Renal cortex interstitium (tissue), 11 donors: ENCODE measurements around the gene EPB41. TPM values are rescaled to one million over a fixed set of nuclear protein-coding genes. Genes with fewer than 3 reads are reported as not detected.
"Not testable (repeated sequence)": the region's sequence is repeated elsewhere in the genome, so short reads cannot be mapped to it uniquely, and the experiment has no call there.

Experiments used
- DNase-seq, 11 donors: peaks; one replicate each; pipeline ENCODE4 v3.0.0-alpha.2; 2013; ENCODE audit warnings: low read depth in 9 of 11, low spot score in 4 of 11; ENCODE audit errors: extremely low read depth in 1 of 11
- polyA plus RNA-seq, 3 donors: library from polyadenylated mRNA; unstranded; fragments of 120-200 nt; gene quantifications; one replicate each; pipeline ENCODE4 v1.2.1, GENCODE V29; 2013; ENCODE audit not compliant: insufficient read length in 3 of 3

The EPB41 gene
- polyA plus RNA-seq, 3 donors, result 49.0 to 60.1 (median 53.6) TPM

DNA sequence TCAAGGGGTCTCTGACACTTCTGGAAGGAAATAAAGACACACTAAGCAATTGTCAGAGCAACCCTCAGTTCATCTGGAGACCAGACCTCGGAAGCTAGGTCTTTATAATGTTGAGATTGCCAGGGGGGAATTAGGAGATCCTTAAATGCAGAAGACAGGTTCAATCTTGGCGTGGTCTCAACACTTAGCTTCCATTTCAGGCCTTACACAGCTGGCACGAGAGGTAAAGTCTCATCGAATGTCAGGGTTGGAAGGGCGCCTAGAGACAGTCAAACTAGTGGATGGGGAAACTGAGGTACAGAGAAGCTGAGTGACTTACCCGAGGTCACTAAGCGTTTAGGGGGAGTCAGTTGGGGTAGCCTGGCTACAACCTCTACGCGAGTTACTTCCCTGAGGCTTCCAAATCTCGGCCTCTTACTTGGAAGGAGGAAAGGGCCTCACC, 562 bp upstream of the EPB41 start:
- DNase-seq, result no peak

DNA sequence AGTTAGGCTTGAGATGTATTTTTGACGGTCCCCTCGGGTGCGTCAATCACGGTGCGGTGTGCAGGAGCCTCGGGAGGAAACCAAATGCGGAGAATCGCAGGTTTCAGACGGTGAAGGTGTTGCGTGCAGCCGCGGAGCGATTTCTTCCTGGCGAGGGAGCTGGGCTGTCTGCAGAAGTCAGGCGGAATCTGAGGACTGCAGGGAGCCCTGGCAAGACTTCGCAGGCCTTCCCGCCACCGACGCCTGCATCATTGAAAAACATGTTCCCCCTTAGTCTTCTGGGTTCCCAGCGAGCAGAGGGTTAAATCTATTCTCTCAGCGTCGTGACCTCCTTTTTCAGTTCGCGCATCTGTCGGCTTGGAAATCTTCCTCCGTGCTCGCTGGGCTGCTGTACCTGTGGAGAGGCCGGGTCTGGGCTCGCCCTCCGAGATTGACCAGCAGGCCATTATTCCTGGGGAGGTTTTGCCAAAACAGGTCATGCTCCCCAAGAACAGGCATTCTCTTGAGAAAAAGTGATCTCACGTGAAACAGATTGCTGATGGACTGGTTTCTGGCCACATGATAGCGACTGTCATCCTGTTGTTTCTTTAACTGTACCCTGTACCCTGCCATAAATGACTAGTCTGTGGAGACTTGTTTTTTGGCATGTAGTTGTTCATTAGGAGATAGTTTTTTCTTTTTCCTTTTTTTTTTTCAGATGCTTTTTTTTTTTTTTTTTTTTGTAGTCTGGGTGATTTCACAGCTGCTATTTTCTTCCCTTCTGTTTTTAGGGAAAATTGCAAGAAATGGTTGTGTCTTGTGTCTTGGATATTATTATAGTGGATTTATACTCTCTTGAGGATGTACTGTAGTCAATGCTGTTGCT, 894 bp downstream of the EPB41 start:
- peak in 4 of 11 donors; percentile 25 to 57 (median 32) for DNase-seq

DNA sequence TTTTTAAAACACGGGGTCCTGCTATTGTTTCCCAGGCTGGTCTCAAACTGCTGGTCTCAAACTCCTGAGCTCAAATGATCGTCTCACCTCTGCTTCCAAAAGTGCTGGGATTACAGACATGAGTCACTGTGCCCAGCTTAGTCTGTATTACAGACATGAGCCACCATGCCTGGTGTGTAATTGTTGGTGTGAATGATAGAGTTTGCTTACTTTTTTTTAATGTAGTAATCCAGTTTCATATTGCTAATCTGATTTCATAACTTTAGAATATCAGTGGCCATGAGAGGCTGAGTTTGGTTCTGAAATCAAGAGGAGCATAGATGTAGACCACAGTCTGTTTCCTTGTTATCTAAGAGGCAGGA, 3.4 kb downstream of the EPB41 start:
- DNase-seq, result no peak

DNA sequence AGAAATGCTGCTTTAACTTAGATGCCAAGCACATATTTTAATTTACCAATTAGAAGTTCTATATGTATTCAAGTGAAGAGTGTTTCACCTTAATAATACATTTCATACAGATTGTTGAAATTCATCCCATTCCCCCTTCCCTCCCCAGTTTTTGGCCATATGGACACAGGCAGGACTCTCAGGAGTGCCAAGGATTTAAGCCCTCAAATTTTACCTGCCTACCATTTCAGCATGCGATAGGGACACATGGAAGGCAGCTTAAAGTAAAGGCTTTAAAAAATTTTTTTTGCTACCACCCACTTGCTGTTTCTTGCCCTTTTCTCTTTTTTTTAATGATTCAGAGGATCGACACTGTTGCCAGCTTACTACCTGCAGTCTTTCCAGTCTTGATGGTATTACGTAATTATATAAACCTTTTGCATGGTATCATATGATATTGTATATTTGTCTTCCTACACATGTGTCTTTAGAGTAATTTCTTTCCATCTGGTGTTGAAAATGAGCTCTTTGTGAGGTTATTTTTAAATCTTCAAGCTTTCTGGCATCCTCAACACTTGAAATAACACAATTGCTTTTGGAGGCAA, 7.0 kb downstream of the EPB41 start:
- DNase-seq, result no peak

DNA sequence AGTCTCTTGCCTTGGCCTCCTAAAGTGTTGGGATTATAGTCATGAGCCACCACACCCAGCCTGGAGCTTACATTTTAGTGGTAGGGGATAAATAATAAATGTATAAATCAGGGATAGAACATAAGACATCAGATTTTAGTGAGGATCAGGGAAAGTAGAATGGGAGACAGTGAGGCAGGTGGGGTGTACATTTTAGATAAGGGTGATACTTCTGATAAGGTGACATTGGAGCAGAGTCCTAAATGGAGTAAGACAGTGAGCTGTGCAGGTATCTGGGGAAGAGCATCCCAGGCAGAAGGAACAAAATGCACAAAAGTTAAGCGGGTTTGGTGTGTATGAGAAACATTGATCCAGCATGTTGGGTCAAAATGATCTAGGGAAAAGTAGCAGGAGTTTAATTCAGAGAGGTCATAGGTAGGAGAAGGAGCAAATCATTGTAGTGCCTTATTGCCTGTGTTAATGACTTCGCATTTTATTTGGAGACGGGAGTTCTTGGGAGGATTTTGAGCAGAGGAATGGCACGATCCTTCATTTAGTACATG, 11.1 kb downstream of the EPB41 start:
- DNase-seq, result no peak

DNA sequence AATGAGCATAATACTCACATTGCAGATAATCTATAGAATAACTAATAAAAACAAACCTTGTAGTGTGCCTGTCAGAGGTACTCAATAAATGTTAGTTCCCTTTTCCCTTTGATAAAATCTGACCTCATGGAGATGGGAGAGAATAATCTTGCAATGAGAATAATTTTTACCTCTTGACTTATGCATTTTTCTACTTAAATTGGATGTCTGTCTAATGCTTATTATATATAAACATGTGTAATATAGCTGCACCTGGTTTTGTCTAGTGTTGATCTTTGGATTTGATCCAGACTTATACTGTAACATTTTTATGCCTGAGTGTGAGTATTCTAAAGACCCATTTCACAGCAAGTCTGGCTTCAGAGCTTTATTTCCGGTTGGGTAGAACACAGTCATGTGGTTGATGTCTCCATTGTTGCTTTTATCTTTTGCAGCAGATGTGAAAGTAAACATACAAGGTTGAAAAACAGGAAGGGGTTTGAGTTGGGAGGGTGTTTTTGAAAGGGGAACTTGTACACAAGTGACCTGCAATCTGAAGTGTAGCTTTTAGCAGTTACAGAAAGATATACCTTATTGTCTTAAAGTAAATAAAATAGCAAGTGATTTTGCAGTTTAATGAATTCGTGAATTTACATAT, 12.4 kb downstream of the EPB41 start:
- no peak for DNase-seq

DNA sequence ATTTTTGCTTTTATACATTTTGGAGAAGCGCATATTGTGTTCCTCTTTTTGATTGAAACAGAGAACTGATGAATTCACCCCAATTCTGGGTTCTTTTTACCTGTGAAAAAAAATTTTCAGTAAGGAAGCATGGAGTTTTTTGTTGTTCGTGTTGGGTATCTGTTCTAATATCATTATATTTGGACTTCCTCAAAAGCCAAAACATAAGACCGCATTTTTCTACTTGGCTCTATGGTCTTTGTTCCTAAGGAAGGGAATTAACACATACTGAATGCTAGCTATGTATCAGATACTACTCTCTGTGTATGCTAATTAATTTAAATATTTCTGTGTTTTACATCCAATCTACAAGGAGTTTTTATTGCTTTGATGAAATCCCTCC, 12.9 kb downstream of the EPB41 start:
- no peak for DNase-seq

DNA sequence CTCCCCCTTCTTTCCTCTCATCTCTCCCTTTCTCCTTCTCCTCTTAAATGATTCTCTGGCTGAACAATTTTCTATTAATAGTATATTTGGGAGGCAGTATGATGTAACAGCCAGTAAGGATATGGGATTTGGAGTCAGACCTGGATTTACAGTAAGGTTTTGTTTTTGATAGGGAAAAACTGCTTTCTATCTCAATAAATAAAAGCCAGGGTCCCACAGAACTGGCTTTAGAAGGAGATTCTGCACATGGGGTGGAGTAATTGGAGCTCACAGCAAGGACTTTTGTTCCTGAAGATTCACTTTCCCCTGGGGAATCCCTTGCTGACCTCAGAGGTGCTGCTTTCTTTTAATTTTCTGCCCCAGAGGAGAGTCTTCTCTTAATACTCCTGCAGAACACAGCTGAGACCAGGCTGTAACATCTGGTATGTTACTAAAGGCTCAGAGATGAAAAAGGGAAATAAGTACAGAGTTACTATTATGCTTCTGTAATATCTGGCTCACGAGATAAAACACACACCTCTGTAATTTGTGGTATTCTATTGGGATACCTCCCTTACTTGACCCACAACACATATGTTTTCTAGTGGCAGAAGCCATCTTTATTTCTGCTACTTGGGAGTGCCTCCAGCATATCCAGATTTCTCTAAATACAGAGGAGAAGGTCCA, 13.4 kb downstream of the EPB41 start:
- no peak for DNase-seq

DNA sequence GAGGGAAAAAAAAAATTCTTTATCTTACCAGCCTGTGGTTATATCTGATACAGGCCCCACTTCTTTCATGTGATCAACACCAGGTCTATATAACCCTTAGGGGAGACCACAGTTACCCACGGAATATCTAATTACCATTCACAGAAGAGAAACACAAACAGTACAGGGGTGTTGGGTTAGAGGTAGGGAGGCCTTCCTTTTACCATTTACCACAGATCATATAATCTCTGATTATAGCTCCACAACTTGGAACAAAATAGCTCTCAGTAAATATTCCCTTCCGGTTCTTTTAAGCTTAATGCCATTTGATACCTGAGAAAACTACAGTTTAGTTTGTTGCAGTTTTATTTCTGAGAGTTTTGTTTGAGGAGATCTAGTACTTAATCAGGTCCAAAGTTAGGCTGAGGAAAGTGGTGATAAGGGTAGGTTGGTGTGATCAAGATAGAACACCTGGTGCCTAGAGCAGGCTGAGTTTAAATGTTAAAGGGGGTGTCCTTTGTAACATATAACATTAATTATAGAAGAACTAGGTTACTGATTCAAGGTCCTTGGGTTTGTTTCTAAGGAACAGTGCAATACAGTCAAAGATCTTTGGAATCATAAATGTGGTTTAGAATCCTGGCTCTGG, 14.1 kb downstream of the EPB41 start:
- DNase-seq, result no peak

DNA sequence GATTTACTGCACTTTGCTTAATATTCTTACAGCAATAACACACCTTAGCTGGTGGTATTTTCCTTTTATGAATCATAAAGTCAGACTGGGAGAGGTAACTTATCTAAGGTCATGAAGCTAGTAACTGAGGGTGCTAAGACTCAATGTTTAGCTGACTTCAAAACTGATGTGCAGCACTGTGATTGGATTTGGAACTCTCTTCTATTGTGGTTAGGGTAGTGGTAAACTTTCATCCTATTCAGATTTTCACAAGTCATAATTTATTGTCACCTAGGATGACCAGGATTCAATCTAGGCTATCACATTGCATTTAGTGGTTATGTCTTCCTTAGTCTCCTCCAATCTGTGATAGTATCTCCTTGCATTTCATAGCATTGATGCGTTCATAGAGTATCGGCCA, 18.9 kb downstream of the EPB41 start:
- DNase-seq, result no peak

DNA sequence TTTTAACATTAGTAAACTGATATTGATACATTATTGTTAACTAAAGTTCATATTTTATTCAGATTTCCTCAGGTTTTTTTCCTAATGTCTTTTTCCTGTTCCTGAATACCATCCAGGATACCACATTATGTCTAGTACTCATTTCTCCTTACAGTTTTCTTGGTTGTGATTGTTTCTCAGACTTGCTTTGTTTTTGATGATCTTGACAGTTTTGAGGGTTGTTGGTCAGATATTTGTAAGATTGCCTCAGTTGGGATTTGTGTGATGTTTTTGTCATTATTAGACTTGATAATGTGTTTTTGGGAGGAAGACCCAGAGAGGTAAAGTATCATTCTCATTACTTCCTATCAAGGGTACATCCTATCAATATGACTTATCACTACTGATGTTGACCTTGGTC, 19.5 kb downstream of the EPB41 start:
- DNase-seq, result no peak

DNA sequence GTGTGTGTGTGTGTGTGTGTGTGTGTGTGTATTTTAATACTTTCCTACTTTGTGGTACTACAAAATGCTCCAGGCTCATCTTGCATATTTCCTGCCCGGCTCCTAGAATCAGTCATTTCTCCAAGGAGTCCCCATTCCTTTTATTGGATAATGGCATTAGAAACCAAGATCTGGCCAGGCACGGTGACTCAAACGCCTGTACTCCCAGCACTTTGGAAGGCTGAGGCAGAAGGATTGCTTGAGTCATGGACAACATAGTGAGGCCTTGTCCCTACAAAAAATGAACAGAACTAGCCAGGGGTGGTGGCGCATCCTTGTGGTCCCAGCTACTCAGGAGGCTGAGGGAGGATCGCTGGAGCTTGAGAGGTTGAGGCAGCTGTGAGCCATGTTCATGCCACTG, 20.3 kb downstream of the EPB41 start:
- no peak for DNase-seq

DNA sequence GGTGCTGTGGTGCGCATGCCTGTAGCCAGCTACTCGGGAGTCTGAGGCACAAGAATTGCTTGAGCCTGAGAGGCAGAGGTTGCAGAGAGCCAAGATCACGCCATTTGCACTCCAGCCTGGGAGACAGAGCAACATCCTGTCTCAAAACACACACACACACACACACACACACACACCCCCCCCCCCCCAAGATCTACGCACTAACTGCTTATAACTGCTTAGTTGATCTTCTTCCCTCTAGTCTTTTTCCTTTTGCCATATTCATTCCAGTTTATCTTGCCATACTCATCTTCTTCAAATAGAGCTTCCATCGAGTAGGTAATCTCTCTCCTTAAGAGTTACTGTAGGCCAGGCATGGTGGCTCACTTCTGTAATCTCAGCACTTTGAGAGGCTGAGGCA, 20.9 kb downstream of the EPB41 start:
- no peak for DNase-seq

DNA sequence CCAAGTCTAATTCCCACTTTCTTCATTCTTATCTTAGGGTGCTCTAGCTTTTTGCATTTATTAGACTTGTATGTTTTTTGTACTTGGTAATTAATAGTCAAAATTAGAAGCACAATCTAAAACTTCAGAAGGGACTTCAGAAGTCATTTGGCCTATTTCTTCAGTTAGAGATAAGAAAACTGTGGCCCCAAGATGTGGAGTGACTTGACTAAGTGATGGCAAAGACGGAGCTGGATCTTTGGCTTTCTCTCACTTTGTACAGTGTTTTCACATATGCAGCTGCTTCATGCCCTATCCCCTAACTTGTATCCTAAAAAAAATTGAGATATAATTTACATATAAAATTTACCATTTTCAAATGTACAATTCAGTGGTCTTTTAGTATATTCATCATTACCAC, 21.7 kb downstream of the EPB41 start:
- DNase-seq, result no peak

DNA sequence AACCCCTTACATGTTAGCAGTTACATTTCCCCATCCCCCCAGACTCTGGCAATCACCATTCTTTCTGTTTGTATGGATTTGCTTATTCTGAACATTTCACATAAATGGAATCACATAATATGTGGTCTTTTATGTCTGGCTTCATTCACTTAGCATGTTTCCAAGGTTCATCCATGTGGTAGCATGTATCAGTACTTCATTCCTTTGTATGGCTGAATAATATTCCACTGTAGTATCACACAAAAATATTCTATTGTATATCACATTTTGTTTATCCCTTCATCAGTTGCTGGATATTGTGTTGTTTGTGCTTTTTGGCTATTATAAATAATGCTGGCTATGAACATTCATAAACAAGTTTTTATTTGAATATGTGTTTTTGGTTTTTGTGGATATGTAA, 22.2 kb downstream of the EPB41 start:
- DNase-seq, result no peak

DNA sequence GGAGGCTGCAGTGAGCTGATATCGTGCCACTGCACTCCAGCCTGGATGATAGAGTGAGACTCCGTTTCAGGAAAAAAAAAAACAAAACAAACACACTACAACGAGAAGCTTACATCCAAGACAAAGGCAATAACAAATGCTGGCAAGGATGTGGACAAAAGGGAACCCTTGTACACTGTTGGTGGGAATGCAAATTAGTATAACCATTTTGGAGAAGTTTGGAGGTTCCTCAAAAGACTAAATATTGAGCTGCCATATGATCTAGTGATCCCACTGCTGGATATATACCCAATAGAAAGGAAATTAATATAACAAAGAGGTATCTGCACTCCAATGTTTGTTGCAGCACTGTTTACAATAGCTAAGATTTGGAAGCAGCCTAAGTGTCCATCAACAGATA, 29.2 kb downstream of the EPB41 start:
- DNase-seq, result not testable (repeated sequence)

DNA sequence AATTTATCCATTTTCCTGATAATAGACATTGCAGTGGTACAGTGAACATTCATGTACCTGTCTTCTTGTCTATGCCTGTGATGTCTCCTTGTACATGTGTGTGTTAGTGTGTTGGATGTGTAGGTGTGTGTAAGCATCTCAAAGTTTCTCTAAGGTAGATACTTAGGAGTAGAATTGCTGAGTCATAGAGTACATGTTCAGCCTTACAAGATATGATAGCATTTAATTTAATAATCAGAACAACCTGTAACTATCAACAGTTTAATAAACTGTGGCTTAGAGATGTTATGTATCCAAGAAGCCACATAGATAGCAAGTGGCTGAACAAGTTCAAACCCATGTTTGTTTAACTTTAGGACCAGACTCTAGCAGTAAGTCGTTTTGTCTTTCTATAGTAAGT, 35.6 kb downstream of the EPB41 start:
- no peak for DNase-seq

DNA sequence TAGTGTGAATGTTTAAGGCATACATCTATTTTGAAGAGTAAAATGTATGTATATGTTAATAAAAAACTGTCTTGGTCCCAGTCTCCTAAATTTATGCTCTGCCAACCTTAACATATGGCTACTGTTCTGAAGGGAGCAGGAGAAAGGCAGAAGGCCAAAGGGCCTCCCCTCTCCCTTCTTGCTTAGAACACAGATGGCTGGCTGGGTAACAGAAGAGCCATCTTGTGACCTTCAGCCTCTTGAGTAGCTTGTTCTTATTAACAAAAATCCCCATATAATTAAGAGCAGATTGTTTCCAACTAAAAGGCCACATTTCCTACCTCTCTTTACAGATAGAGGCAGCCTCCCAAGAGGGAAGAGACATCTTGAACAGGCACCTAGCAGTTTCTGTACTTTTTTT, 36.1 kb downstream of the EPB41 start:
- DNase-seq, result no peak

DNA sequence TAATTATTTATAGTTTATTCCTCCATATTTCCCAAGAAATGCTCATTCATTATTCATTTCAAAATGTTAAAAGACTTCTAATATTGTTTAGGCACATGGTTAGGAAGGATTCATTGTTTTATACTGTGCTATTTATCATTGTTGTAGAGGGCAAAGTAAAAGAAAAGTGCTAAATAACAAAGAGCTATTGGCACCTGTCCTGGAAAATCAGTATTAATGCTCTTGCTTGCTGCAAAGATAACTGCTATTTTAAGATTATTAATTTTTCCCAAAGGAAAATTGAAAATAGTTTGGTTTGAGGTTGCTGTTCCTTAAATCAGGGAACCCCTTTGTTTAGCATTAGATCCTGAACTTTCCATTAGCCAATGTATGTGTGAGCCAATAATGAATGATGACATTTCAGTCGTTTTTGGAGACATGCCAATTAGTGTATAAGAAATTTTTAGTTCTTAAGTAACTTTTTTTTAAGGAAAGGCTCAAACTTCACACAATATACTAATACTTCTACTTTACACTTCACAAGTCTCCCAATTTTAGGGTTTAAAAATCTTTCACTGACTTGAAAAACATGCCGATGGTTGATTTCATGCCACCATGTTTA, 39.9 kb downstream of the EPB41 start:
- DNase-seq, result no peak
